HG03095 (cell line): Measurements from ENCODE around the gene MUC4.

Experiments
- ATAC-seq: cut with Tn5 transposase; IDR thresholded peaks from one replicate; pipeline ENCODE4 v1.9.1; 2021; ENCODE audit warnings: moderate library complexity; ENCODE audit not compliant: unreplicated experiment

Gene MUC4

DNA sequence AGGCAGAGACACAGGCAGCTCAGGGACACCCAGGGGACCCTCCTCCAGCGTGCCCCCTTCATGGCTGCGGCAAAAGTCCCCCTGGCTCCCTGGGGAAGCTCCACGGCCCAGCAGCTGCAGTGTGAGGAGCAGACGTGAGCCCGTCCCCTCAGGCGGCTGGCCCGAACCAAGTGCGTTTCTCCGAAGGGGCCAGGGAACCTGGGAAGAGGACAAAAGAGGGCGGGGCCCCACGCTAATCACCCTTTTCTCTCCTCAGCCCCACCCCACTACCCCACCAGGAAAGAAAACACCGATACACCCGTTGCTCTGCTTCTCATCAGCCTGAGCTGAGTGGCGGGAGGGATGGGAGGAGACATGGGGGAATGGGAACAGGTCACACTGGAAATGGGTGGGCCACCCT is at the start of gene MUC4:
TSS of gene MUC4 (minus strand) at position 174 of the 400 bp plus-strand sequence. CDS start at position 62, 112 bp downstream.
- no peak for ATAC-seq

GRCh38 chr3:195860456-195860855 is 48.7 kb upstream of the MUC4 start:
- ATAC-seq: no peak

DNA sequence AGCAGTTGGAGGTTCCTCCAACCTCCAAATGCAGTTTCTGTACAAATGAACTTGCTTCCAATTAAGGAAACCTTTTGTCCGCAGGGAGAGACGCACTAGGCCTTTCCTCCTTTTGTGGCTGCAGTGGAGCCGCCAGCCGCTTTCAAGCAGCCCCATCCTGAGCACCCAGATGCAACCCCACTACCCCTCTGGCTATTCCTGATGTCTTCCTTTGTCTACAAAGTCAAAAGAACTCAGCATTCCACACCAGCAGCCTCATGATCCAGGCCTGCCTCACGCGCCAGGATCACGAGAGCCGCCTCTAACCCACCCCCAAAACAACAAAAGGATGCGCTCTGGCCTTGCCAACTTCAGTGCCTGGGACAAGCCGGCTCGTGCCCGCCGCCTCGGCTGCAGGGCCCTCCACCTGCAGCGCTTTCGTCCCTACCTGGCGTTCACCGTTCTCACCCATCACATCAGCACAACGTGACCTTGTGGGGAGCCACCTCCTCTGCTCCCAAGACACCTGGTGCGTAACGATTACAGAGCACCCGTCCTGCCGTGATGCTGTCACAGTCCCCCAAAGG is 48.2 kb upstream of the MUC4 start:
- ATAC-seq: no peak

- ATAC-seq: no peak
Observed at GRCh38 chr3:195859061-195859845, 47.5 kb upstream of the MUC4 start.

DNA sequence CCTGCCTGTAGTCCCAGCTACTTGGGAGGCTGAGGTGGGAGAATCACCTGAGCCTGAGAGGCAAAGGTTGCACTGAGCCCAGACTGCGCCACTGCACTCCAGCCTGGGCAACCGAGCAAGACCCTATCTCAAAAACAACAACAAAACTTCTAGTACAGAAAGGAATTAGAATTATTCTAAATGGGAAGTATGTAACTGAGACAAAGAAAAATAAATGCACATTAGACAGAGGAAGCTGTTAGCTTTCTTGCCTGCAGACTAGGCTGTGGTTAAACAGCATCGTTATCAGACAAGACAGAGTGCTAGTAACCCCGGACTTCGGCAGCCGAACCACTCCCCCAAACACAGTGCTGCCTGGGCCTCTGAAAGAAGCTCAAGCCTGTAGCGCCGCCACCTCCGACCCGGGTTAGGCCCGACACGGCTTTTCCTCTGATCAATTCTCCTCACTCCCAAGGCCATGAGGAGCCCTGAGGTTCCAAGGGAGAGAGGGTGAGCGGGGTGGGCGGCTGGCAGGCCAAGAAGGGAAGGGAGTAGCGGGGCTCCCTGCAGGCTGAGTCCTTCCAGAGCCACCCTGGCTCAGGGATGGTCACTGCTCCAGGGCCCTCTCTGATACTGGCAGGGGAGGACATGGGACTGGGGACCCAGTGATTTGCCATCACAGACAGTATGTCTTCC is 44.8 kb upstream of the MUC4 start:
- no peak for ATAC-seq

DNA sequence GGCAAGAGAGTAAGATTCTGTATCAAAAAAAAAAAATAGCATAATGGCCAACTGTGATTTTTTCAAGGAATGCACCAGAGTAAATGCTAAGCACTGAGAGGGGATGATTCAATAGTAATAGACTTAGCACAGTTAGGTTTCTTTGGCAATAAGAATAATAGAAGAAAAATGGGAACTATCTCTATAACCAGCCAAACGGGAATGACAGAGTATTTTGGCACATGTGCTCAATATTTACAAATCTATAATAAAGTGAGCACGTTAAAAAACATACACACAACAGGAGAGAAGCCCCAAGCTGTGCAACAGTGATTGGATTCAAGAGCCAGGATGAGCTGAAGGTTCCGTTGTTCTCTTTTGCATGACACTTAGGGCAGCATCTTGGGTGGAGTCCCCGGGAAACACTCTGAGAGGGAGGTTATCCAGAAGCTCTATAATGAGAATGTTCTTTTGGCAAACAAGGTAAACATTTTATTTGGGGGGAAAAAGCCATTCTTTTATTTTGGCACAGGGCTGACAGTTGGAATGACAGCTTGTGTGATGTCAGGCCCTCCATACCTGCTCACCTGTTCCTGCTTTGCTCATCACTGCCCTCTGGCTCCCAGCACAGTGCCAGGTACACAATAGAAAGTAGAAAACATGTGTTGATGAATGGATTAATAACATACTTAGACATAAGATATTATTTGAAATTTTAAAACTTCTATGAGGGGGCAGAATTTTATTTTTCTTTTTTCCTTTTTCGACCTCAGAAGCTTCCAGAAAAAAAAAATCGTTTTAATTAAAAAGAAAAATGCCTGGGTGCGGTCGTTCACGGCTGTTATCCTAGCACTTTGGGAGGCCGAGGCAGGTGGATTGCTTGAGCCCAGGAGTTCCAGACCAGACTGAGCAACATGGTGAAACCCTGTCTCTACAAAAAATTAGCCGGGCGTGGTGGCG is 44.0 kb upstream of the MUC4 start:
- no peak for ATAC-seq

DNA sequence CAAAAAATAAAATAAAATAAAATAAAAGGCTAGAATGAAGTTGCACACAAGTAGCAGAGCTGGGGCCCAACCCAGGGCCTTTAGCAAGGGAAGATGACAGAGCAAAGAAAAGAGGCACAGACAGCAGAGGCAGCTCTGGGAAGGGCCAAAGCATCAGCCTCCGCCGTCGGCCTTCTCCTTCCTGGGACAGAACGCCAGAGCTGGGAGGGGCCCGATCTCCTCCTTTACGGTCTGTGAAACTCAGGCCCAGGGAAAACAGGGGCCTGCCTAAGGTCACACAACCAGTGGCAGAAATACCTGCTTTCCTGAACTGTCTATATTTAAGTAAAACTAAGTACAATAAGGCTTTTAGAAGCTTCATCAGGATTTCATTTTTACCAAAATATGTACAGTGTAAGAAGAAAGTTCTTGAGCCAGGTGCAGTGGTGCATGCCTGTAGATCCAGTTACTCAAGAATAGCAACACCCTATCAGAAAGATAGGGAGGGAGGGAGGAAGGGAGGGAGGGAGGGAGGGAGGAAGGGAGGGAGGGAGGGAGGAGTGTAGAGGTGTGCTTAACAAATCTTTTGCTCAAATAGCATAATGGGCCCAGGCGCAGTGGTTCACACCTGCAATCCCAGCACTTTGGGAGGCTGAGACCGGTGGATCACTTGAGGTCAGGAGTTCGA is 43.0 kb upstream of the MUC4 start:
- no peak for ATAC-seq

DNA sequence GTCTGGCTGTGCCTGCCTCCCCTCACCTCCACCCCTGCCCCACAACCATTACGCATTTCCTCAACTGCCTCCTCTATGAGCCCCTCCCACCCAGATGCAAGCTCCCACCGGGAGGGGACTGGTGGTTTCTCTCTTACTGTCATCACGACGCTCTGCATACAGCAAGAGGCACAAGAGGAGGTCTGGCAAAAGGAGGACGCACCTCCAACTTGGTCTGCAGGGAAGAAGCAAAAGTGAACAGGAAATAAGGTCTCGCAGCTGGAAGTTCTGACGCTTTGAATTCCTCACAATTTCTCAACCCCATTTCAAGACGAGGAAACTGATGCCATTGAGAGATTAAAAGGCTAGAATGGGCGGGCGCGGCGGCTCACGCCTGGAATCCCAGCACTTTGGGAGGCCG is 42.3 kb upstream of the MUC4 start:
- ATAC-seq: no peak

DNA sequence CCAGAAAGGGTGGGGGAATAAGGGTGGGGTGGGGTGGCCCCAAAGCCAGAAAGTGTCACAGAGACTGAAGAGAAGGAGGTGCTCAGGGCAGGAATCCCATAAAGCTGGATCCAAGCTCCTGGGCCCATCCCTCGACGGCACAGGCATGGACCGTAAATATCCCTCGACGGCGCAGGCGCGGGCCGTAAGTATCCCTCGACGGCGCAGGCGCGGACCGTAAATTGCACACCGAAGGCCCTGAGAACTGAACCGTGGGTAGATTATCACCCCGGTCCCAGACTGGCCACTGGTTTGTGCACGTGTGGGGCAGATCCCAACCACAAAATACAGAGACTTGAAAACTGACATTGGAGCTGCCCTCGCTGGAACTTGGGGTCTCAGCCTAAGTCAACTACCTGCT is 41.3 kb upstream of the MUC4 start:
- no peak for ATAC-seq

- ATAC-seq: peak; percentile 92
Observed at GRCh38 chr3:195850857-195851543, 39.3 kb upstream of the MUC4 start.

- ATAC-seq: no peak
Observed at GRCh38 chr3:195849322-195850074, 37.8 kb upstream of the MUC4 start.

DNA sequence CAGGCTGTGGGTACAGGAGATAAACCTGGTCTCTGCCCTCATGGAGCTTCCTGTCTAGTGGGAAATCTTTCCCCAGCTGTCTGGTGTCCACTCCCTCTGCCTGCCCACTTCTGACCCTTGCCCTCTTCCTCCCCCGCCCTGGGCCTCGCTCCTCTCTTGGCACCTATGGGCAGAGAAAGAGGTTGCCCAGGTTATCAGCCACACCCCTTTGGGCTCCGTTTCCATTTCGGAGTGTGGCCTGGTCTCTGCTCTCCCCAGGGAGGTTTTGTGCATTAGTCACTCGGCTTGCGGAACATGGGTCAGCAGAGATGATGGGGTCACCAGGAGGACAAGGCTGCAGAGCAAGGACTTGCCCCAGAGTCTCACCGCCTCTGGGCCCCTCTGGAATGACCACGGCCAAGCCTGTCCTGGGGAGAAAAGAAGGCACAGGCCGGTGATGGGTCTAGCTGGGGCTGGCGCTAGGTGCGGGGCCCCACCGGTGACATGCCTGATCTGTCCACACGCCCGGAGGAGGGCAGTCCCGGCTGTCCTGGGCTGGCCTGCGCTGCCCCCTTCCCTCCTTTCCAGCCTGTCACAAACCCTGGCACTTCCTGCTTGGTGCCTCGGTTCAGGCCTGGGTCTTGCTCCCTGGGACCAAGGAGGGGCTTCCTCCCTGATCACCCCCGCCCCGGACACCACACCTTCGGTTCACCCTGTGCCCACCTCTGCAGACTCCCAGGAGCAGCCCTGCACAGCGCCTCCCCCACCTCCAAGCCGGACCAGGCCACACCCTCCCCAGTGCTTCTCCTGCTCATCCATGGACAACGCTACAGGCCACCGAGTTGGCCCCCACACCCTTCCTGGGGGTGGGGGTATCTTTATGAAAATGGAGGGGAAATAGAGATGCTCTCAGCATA is 35.6 kb upstream of the MUC4 start:
- ATAC-seq: no peak

DNA sequence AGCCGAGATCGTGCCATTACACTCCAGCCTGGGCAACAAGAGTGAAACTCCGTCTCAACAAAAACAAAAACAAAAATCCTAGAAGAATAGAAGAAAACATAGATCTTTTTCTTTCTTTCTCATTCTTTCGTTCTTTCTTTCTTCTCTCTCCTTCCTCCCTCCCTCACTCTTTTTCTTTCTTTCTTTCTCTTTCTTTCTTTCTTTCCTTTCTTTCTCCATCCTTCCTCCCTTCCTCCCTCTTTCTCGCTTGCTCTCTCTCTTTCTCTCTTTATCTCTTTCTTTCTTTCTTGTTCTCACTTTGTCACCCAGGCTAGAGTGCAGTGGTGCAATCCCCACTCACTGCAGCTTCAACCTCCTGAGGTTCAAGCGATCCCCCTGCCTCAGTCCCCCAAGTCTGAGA is 33.8 kb upstream of the MUC4 start:
- no peak for ATAC-seq

DNA sequence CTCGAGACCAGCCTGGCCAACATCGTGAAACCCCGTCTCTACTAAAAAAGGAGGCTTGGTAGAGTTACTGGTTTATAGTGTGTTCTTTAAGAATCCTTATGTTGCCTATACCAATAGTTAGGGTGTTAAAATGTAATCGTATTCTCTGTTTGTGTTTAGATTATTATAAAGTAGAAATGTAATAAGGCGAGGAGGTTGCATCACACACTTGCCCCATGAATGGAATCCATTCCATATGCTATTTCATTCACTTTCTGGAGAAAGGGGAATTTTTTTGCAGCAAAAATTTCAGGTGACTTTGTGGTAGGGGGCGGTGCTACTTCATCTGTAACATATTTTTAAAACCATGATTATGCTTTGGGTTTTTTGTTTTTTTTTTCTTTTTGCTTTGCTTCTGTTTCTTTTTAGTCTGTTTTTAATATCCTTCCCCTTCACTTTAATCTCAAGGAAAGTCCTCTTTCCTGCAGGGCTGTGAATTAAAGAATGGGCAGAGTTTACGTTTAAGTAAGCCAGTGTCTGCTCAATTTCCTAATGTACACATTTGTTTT is 33.0 kb upstream of the MUC4 start:
- ATAC-seq: no peak

- no peak for ATAC-seq
Observed at GRCh38 chr3:195839260-195840010, 27.7 kb upstream of the MUC4 start.

GRCh38 chr3:195838714-195839113 is 27.0 kb upstream of the MUC4 start:
- ATAC-seq: peak; percentile 80

- ATAC-seq: no peak
Observed at GRCh38 chr3:195836476-195837135, 24.9 kb upstream of the MUC4 start.
